Vagina (tissue), 2 donors: Measurements from ENCODE around the gene NT5DC2. TPM values are rescaled to one million over a fixed set of nuclear protein-coding genes. Genes with fewer than 3 reads are reported as not detected.

Experiments used
- DNase-seq, 2 donors: peaks; one replicate each; pipeline ENCODE4 v3.0.0-alpha.2; 2017; ENCODE audit errors: extremely low spot score in 2 of 2
- H3K27ac ChIP-seq: fragments of 200-600 bp; sonication (generic); one replicate; pipeline ENCODE4 v1.5.1; 2019
- H3K27me3 ChIP-seq: fragments of 200-600 bp; sonication (generic); one replicate; pipeline ENCODE4 v1.5.1; 2019
- H3K36me3 ChIP-seq, 2 donors: fragments of 200-600 bp; sonication (generic); one replicate each; pipeline ENCODE4 v1.5.1; 2017 to 2019
- H3K4me1 ChIP-seq: fragments of 200-600 bp; sonication (generic); one replicate; pipeline ENCODE4 v1.5.1; 2019
- H3K4me3 ChIP-seq, 2 donors: fragments of 200-600 bp; sonication (generic); 1 replicate in 1 of 2; 2 replicates in 1 of 2; pipeline ENCODE4 v1.5.1; 2016 to 2019
- H3K9me3 ChIP-seq: fragments of 200-600 bp; sonication (generic); one replicate; pipeline ENCODE4 v1.5.1; 2019
- POLR2A ChIP-seq, 2 donors: fragments of 450-650 bp; IDR thresholded peaks; one replicate each; pipeline ENCODE4 v1.6.1; 2017; ENCODE audit warnings: antibody characterized with exemption in 2 of 2, mild to moderate bottlenecking in 2 of 2, moderate library complexity in 2 of 2
- POLR2AphosphoS5 ChIP-seq, 2 donors: sonication (generic); formaldehyde crosslinking; IDR thresholded peaks; one replicate each; pipeline ENCODE4 v1.9.0; 2017; ENCODE audit warnings: antibody characterized with exemption in 2 of 2, mild to moderate bottlenecking in 2 of 2, low read depth in 1 of 2; ENCODE audit not compliant: insufficient read depth in 1 of 2
- intact Hi-C: fragments of 100-400 bp; cut with DNase I; formaldehyde crosslinking; loops from one replicate; pipeline ENCODE4 v1.15.1; 2023
- total RNA-seq: library from RNA; depleted of rRNA; stranded (reverse); fragments of >200 nt; gene quantifications from one replicate; pipeline ENCODE4 v1.2.3, GENCODE V29; 2016
- TF ChIP-seq, protein P1 (sequence below), 3 experiments: fragments of 450-650 bp in 2 of 3; fragments of 200-600 bp in 1 of 3; sonication (generic) in 1 of 3; IDR thresholded peaks; one replicate each; pipeline ENCODE4 v1.5.1; 2017 to 2019; ENCODE audit warnings: antibody characterized with exemption in 3 of 3, mild to moderate bottlenecking in 2 of 3, moderate library complexity in 2 of 3

The NT5DC2 gene
- total RNA-seq, 1 donor from 2014 or later = 63.3 TPM

DNA sequence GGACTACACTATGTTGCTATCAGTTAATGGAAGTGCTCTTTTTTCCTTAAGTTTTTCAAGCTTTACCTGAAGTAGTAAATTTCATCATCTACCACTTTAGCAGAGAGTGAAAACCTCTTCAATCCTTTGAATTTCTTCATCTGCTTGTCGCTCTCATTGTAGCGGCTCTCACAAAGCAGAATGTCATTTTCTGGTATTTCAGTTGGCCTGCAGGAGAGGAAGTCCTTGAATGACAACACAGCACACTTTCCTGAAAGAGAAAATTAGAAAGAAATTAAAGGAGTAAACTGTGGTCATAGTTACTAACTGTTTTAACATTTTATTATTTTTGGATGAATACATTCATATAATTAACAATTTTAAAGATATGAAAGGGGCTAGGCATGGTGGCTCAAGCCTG, 30.3 kb upstream of the NT5DC2 start:
- Histone ChIP-seq H3K36me3 (peaks cover 0 to 48% of the 10 kb centered on the region in 2 donors), H3K27ac (no peak overlapping the region), H3K27me3 (no peaks in the 10 kb centered on the region), H3K9me3 (no peaks in the 10 kb centered on the region), H3K4me1 (no peaks in the 10 kb centered on the region), H3K4me3 (no peak overlapping the region)
- TF ChIP-seq POLR2A (IDR thresholded peaks at IDR 0.05) = no peak
- TF ChIP-seq POLR2AphosphoS5 (IDR thresholded peaks at IDR 0.05; ENCODE audit: insufficient read depth in 1 of 2, low read depth in 1 of 2) = no peak
- TF ChIP-seq, protein P1, sequence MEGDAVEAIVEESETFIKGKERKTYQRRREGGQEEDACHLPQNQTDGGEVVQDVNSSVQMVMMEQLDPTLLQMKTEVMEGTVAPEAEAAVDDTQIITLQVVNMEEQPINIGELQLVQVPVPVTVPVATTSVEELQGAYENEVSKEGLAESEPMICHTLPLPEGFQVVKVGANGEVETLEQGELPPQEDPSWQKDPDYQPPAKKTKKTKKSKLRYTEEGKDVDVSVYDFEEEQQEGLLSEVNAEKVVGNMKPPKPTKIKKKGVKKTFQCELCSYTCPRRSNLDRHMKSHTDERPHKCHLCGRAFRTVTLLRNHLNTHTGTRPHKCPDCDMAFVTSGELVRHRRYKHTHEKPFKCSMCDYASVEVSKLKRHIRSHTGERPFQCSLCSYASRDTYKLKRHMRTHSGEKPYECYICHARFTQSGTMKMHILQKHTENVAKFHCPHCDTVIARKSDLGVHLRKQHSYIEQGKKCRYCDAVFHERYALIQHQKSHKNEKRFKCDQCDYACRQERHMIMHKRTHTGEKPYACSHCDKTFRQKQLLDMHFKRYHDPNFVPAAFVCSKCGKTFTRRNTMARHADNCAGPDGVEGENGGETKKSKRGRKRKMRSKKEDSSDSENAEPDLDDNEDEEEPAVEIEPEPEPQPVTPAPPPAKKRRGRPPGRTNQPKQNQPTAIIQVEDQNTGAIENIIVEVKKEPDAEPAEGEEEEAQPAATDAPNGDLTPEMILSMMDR (IDR thresholded peaks at IDR 0.05) = no peak
- intact Hi-C loops = no loop called here
- no peak for DNase-seq

DNA sequence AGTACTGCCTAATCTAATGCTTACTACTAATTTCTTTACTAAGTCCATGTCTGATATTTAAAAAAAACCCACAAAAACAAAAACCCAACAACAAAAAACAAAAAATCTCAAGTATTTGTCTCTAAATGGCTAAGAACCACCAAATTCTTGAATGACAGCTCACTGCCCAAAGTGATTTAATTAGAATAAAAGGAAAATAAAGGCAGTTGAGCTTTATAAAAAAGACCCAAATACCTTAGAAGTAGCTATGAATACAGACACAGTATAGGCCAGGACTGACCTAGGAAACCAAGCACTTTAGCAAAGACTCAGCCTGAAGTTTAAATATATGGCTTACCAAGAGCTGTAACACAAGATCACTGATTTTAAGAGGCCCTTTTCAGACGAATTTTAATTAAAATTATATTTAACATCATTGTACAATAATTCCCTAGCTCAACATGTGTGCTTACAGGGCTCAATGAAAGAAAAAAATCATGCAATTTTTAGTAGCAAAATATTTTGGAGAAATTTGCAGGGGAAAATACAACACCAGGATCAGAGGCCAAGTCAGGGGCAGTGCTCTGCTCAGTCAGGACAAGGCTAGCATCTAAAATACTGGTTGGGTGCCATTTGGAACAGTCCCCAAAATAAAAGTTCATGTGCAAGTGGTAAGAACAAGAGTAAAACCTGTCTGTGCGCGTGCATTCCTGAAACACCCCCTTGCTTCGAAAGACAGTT, 27.5 kb upstream of the NT5DC2 start:
- TF ChIP-seq POLR2A (IDR thresholded peaks at IDR 0.05) = no peak
- TF ChIP-seq, protein P1 (IDR thresholded peaks at IDR 0.05) = no peak
- TF ChIP-seq POLR2AphosphoS5 (IDR thresholded peaks at IDR 0.05; ENCODE audit: insufficient read depth in 1 of 2, low read depth in 1 of 2) = no peak
- no peak for DNase-seq
- H3K4me1 ChIP-seq = no peaks in the 10 kb centered on the region
- peaks cover 0 to 61% of the 10 kb centered on the region in 2 donors for H3K36me3 ChIP-seq
- H3K9me3 ChIP-seq = no peaks in the 10 kb centered on the region
- H3K27me3 ChIP-seq = no peaks in the 10 kb centered on the region
- H3K27ac ChIP-seq = no peak overlapping the region
- H3K4me3 ChIP-seq = no peak overlapping the region
- intact Hi-C loops = no loop called here

DNA sequence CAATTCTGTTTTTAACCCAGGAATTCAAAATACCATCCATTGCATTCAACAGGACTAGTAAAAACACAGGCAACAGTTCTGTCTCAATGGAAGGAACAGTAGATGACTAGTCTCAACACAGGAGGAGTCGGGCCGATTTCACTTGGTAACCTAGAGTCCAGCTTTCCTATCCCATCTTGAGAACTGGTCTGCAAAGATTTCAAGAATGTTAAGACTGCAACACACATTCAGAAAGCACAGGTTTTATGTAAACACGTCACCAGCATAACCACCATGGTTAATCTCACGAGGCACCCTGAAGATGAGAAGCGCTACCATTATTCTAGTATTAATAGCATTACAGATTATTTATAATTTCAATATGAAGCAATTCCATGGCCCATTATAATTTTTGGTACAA, 24.8 kb upstream of the NT5DC2 start:
- H3K36me3 ChIP-seq = peaks cover 0 to 67% of the 10 kb centered on the region in 2 donors
- no peaks in the 10 kb centered on the region for H3K27me3 ChIP-seq
- TF ChIP-seq, protein P1 (IDR thresholded peaks at IDR 0.05) = no peak
- TF ChIP-seq POLR2AphosphoS5 (IDR thresholded peaks at IDR 0.05; ENCODE audit: insufficient read depth in 1 of 2, low read depth in 1 of 2) (no peak), POLR2A (IDR thresholded peaks at IDR 0.05) (no peak)

DNA sequence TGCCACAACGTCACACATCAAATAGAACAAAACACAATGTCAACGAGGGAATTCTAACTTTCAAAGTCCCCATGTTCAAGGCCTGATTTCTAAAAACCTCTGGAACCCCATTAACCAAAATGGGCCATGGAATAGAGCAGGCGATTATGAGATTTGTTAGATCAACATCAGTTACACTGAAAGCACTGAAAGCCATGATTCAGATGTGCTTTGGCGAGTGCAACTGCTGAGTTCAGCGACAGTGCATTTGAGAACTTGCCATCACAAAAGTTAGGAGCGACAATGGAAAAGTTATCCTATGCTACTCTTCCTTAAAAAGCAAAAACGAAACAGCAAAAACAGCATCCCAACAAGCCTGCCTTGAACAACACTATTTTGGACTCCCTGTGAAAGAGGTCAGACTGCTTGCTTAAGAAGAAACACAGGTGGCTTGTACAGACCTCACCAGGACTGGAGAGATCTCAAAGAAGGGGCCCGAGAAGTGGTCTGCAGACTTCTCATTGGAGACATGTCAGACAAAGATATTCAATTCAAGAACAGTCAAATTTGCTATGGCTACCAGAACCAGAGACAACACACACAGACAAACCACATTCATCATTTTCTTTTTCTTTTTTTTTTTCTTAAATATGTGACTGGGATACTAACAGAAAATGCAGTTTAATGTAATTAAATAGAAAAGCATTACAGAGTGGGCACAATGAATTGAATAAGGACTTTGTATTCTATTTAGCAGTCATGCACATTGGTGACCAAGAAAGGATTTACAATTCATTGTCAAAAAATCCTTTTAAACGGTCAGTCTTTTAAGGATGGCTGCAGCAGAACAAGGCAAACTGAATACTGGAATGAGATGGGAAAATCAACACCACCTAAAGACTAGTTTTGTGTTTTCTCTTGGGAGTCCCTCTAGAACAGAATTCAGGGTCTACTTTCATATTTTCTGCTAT, 23.6 kb upstream of the NT5DC2 start:
- Histone ChIP-seq H3K9me3 (no peaks in the 10 kb centered on the region), H3K36me3 (peaks cover 0 to 58% of the 10 kb centered on the region in 2 donors), H3K27ac (no peak overlapping the region), H3K4me3 (no peak overlapping the region), H3K27me3 (no peaks in the 10 kb centered on the region), H3K4me1 (no peaks in the 10 kb centered on the region)
- no peak for DNase-seq
- intact Hi-C loops = no loop called here
- TF ChIP-seq POLR2AphosphoS5 (IDR thresholded peaks at IDR 0.05; ENCODE audit: insufficient read depth in 1 of 2, low read depth in 1 of 2) (no peak), POLR2A (IDR thresholded peaks at IDR 0.05) (no peak)
- TF ChIP-seq, protein P1 (IDR thresholded peaks at IDR 0.05) = no peak

More for the DNA sequence above, 24.8 kb upstream of the NT5DC2 start:
- Histone ChIP-seq H3K9me3 (no peaks in the 10 kb centered on the region), H3K27ac (no peak overlapping the region), H3K4me3 (no peak overlapping the region), H3K4me1 (no peaks in the 10 kb centered on the region)
- DNase-seq = no peak
- intact Hi-C loops = no loop called here
